ENCODE data around the gene SULF2.

GRCh38 chr20:47788741-47789080, 3.4 kb upstream of the SULF2 start:
- no peak for TF ChIP-seq CHD2 (IDR thresholded peaks at IDR 0.05; ENCODE audit: low read depth, low read length)
- TF ChIP-seq SMAD1 (CRISPR knock-in tag; IDR thresholded peaks at IDR 0.05; ENCODE audit: borderline replicate concordance, low read depth), result no peak
- no peak for TF ChIP-seq CBX1 (IDR thresholded peaks at IDR 0.05; ENCODE audit: low read depth)
- TF ChIP-seq ZNF281 (CRISPR knock-in tag; IDR thresholded peaks at IDR 0.05; ENCODE audit: borderline replicate concordance), result no peak
- TF ChIP-seq HINFP (CRISPR knock-in tag; IDR thresholded peaks at IDR 0.05; ENCODE audit: low read depth), result no peak

All from HepG2 (cell line).